Neural cell (in vitro differentiated cells): ENCODE measurements around the gene PHF10. TPM values are rescaled to one million over a fixed set of nuclear protein-coding genes. Genes with fewer than 3 reads are reported as not detected.

Experiments
- H2AFZ ChIP-seq: fragments of 200-600, 300-800 bp; sonication (generic), shearing (Covaris generic); 2 replicates; pipeline ENCODE4 v1.6.0; 2014; ENCODE audit warnings: low read depth, mild to moderate bottlenecking, antibody characterized with exemption, low read length, moderate library complexity
- H3F3A ChIP-seq: fragments of 200-600 bp; shearing (Covaris generic); 2 replicates; pipeline ENCODE4 v1.6.1; 2016; ENCODE audit warnings: mild to moderate bottlenecking, moderate library complexity, mixed read lengths, antibody characterized with exemption, low read length; ENCODE audit not compliant: insufficient read depth, poor library complexity, severe bottlenecking
- H3K27ac ChIP-seq: fragments of 200-600, 300-800 bp; sonication (generic), shearing (Covaris generic); 2 replicates; pipeline ENCODE4 v1.5.1; 2014; ENCODE audit warnings: mild to moderate bottlenecking, low read length, moderate library complexity
- H3K27me3 ChIP-seq: fragments of 300-800, 200-600 bp; sonication (generic), shearing (Covaris generic); 2 replicates; pipeline ENCODE4 v1.6.0; 2014; ENCODE audit warnings: mild to moderate bottlenecking, low read depth, low read length, moderate library complexity; ENCODE audit not compliant: insufficient read depth
- H3K36me3 ChIP-seq: fragments of 300-800, 200-600 bp; sonication (generic), shearing (Covaris generic); 2 replicates; pipeline ENCODE4 v1.5.1; 2014; ENCODE audit warnings: mild to moderate bottlenecking, antibody characterized with exemption, low read length, moderate library complexity; ENCODE audit not compliant: insufficient read depth
- H3K4me2 ChIP-seq: fragments of 300-800, 200-600 bp; sonication (generic), shearing (Covaris generic); 2 replicates; pipeline ENCODE4 v1.6.0; 2014; ENCODE audit warnings: mild to moderate bottlenecking, low read length
- H3K4me3 ChIP-seq: fragments of 300-800, 200-600 bp; sonication (generic), shearing (Covaris generic); 2 replicates; pipeline ENCODE4 v1.5.1; 2014; ENCODE audit warnings: mild to moderate bottlenecking, low read length, moderate library complexity
- H3K79me2 ChIP-seq: fragments of 200-600 bp; shearing (Covaris generic); replicated peaks from 2 replicates; pipeline ENCODE4 v1.6.0; 2014; ENCODE audit warnings: mild to moderate bottlenecking, low read length, moderate library complexity; ENCODE audit not compliant: insufficient read depth
- H3K9ac ChIP-seq: fragments of 300-800, 200-600 bp; sonication (generic), shearing (Covaris generic); 2 replicates; pipeline ENCODE4 v1.6.1; 2016; ENCODE audit warnings: mild to moderate bottlenecking, low read length, mixed read lengths
- H3K9me2 ChIP-seq: fragments of 200-600 bp; shearing (Covaris generic); 2 replicates; pipeline ENCODE4 v1.6.1; 2016; ENCODE audit warnings: mild to moderate bottlenecking, low read length, mixed read lengths; ENCODE audit not compliant: insufficient read depth
- H3K9me3 ChIP-seq: fragments of 200-600, 300-800 bp; sonication (generic), shearing (Covaris generic); 2 replicates; pipeline ENCODE4 v1.6.1; 2016; ENCODE audit warnings: mild to moderate bottlenecking, mixed run types, low read length, moderate library complexity, mixed read lengths
- H4K20me1 ChIP-seq: fragments of 200-600 bp; shearing (Covaris generic); 2 replicates; pipeline ENCODE4 v1.6.1; 2016; ENCODE audit warnings: mild to moderate bottlenecking, mixed run types; ENCODE audit not compliant: insufficient read depth
- EP300 ChIP-seq: fragments of 450-650 bp; conservative IDR thresholded peaks from 2 replicates; pipeline ENCODE4 v1.6.1; 2014; ENCODE audit warnings: antibody characterized with exemption, mild to moderate bottlenecking, moderate library complexity; ENCODE audit not compliant: poor library complexity, severe bottlenecking
- EZH2 ChIP-seq: fragments of 200-600, 300-800 bp; shearing (Covaris generic), sonication (generic); IDR thresholded peaks from 2 replicates; pipeline ENCODE4 v1.6.1; 2014; ENCODE audit warnings: antibody characterized with exemption, low read length, borderline replicate concordance, mild to moderate bottlenecking; ENCODE audit not compliant: insufficient read depth, poor library complexity, severe bottlenecking
- MXI1 ChIP-seq: fragments of 450-650 bp; conservative IDR thresholded peaks from 2 replicates; pipeline ENCODE4 v1.6.1; 2014; ENCODE audit warnings: antibody characterized with exemption, mild to moderate bottlenecking; ENCODE audit not compliant: poor library complexity, severe bottlenecking
- POLR2AphosphoS5 ChIP-seq: IDR thresholded peaks from 2 replicates; pipeline ENCODE4 v1.6.1; 2012
- RAD21 ChIP-seq: fragments of 450-650 bp; conservative IDR thresholded peaks from 2 replicates; pipeline ENCODE4 v1.6.1; 2014; ENCODE audit warnings: antibody characterized with exemption, mild to moderate bottlenecking, moderate library complexity
- REST ChIP-seq: IDR thresholded peaks from 2 replicates; pipeline ENCODE4 v1.6.1; 2012; ENCODE audit warnings: borderline replicate concordance
- SMC3 ChIP-seq: fragments of 450-650 bp; conservative IDR thresholded peaks from 2 replicates; pipeline ENCODE4 v1.6.1; 2014; ENCODE audit warnings: antibody characterized with exemption, mild to moderate bottlenecking, moderate library complexity; ENCODE audit not compliant: poor library complexity
- TAF1 ChIP-seq: IDR thresholded peaks from 2 replicates; pipeline ENCODE4 v1.6.1; 2012; ENCODE audit warnings: low read depth
- polyA plus RNA-seq: library from polyadenylated mRNA; depleted of rRNA; stranded (reverse); fragments of >200 nt; gene quantifications from 2 replicates; pipeline ENCODE4 v1.2.3, GENCODE V29; 2014
- TF ChIP-seq, protein P1 (sequence below): fragments of 450-650 bp; IDR thresholded peaks from 2 replicates; pipeline ENCODE4 v1.5.1; 2014; ENCODE audit warnings: antibody characterized with exemption, mild to moderate bottlenecking, moderate library complexity; ENCODE audit not compliant: poor library complexity, severe bottlenecking

Gene PHF10
- polyA plus RNA-seq, 1 donor from 2014 or later = 48.9 TPM

GRCh38 chr6:169752074-169752623 is 27.8 kb upstream of the PHF10 start:
- Histone ChIP-seq H3K9me3 (no peaks in the 10 kb centered on the region), H3K79me2 (peaks cover 12% of the 10 kb centered on the region), H4K20me1 (no peaks in the 10 kb centered on the region), H3K27ac (peak overlapping the region; percentile 90), H3K9me2 (no peaks in the 10 kb centered on the region), H3K9ac (peak overlapping the region; percentile 92), H3K27me3 (no peaks in the 10 kb centered on the region), H3K4me3 (peak overlapping the region; percentile 73), H2AFZ (peak overlapping the region; percentile 82), H3F3A (peaks cover 4% of the 10 kb centered on the region), H3K36me3 (no peaks in the 10 kb centered on the region), H3K4me2 (peak overlapping the region; percentile 76)
- TF ChIP-seq EZH2 (no peak), EP300 (no peak), MXI1 (no peak), POLR2AphosphoS5 (no peak), RAD21 (no peak)

DNA sequence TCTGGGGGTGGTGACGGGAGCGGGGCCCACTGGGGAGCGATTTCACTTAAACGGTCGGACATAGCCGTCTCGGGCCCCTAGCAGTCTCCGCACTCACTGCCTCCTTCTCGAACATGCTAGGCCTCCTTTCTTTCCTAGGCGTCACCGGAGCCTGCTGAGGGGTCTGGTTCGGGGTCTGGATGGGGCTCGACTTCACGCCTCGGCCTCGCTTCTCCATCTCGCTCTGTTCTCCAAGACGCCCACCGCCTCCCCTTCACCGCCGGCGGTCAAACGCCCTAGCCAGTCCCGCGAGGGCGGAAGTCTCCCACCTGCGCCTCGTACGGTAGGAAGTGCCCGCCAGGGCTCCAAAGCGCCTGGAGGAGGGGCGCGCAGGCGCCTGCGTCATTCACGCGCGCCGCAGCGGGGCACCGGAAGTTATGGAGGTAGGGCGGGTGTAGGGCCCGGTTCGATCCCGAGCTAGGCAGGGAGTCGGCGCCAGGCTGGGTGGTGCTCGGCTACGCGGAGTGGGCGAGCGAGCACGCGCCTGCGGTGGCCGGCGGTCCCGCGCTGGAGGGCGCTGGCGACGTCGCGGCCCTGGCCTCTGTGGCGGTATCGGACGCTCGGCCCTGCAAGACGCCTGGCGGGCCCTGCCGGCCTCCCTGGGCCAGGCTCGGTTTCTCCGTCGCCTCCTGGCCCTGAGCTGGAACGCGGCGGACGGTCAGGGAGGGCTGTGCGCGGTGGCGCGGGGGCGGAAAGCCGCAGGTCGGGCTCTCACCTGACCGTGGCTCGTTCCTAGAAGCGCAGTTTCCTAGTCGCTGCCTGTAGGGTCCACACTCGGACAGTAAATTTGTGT is 27.2 kb upstream of the PHF10 start, which contains the start of the genes DYNLT2 and ERMARD:
DYNLT2 (minus strand) TSS at position 331 of the 832 bp plus-strand sequence; CDS start at position 217, 114 bp downstream.
ERMARD (plus strand) TSS at position 381 of the 832 bp plus-strand sequence; CDS start at position 417, 36 bp downstream.
- Histone ChIP-seq H3K36me3 (no peaks in the 10 kb centered on the region), H3K27me3 (no peaks in the 10 kb centered on the region), H2AFZ (peak within 1 kb of the TSS; percentile 82), H3K9me3 (no peaks in the 10 kb centered on the region), H3F3A (peaks cover 4% of the 10 kb centered on the region), H3K4me2 (peak within 1 kb of the TSS; percentile 84), H3K9ac (peak within 1 kb of the TSS; percentile 92), H3K4me3 (peak within 1 kb of the TSS; percentile 73), H4K20me1 (no peaks in the 10 kb centered on the region), H3K27ac (peak within 1 kb of the TSS; percentile 90), H3K9me2 (no peaks in the 10 kb centered on the region), H3K79me2 (peaks cover 12% of the 10 kb centered on the region)
- TF ChIP-seq, protein P1, sequence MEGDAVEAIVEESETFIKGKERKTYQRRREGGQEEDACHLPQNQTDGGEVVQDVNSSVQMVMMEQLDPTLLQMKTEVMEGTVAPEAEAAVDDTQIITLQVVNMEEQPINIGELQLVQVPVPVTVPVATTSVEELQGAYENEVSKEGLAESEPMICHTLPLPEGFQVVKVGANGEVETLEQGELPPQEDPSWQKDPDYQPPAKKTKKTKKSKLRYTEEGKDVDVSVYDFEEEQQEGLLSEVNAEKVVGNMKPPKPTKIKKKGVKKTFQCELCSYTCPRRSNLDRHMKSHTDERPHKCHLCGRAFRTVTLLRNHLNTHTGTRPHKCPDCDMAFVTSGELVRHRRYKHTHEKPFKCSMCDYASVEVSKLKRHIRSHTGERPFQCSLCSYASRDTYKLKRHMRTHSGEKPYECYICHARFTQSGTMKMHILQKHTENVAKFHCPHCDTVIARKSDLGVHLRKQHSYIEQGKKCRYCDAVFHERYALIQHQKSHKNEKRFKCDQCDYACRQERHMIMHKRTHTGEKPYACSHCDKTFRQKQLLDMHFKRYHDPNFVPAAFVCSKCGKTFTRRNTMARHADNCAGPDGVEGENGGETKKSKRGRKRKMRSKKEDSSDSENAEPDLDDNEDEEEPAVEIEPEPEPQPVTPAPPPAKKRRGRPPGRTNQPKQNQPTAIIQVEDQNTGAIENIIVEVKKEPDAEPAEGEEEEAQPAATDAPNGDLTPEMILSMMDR = peak; percentile 60
- TF ChIP-seq POLR2AphosphoS5 (peak; percentile 96), RAD21 (peak; percentile 54), EZH2 (no peak), MXI1 (peak; percentile 89), REST (peak; percentile 73), SMC3 (peak; percentile 68), TAF1 (no peak), EP300 (peak; percentile 77)
